ENCODE measurements around the gene INO80D.
"Not testable (repeated sequence)": the region's sequence is repeated elsewhere in the genome, so short reads cannot be mapped to it uniquely, and the experiment has no call there.

Gene INO80D

DNA sequence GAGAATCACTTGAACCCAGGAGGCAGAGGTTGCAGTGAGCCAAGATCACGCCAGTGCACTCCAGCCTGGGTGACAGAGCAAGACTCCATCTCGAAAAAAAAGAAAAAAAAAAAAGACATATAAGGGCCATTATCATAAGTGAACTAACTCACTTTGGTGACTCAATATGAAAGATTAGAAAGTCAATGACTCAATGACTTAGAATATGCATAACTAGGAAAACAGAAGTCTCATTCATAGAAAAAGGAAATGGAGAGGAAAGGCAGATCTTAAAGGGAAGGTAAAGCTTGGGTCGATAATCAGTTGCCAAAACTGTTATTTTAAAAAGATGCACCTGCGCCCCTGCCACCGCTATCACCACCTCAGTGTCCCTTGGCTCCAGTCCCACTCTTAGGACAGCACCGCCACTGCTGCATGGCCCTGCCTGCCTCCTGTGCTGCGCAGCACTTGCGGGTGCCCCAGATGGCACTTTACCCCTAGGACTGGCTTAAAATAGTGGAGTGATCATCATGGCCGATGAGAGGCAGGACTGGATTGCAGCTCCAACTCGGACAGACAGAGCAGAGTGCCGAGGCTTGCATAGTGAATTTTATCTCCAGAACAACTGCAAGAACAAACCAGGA, 54.7 kb downstream of the INO80D start:
- no peaks in the 10 kb centered on the region for H3K27me3 Mint-ChIP-seq
- H3K27ac Mint-ChIP-seq: no peak overlapping the region
- DNase-seq (ENCODE audit: low spot score in 2 of 2) (no peak), ATAC-seq (ENCODE audit: low read depth) (no peak)
- H3K4me1 Mint-ChIP-seq: peaks cover 31% of the 10 kb centered on the region
- peaks cover 66% of the 10 kb centered on the region for H3K36me3 Mint-ChIP-seq
- H3K9me3 Mint-ChIP-seq: peaks cover 4% of the 10 kb centered on the region
- no peak overlapping the region for H3K4me3 Mint-ChIP-seq

DNA sequence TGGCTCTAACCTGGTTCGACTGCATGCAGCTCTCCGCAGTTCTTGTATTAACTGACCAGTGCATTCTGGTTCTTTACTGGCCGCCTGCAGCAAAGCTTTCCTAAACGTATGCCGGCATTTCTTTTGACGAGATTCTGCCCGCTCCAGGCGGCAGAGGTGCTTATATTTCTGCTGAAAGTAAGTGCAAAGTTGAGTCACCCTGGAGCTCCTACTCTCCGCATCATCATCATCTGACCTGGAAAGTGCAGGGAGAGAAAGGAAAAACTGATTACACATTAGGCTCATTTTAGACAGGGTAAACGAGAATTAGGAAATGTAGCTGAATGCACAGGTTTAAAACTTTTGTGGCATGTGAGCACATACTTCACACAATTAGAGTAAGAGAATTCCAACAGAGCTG, 57.9 kb downstream of the INO80D start:
- ATAC-seq (ENCODE audit: low read depth) (no peak), DNase-seq (ENCODE audit: low spot score in 2 of 2) (no peak)
- Mint-ChIP-seq H3K36me3 (peaks cover 43% of the 10 kb centered on the region), H3K9me3 (no peaks in the 10 kb centered on the region), H3K4me3 (no peak overlapping the region), H3K27ac (no peak overlapping the region), H3K4me1 (peaks cover 15% of the 10 kb centered on the region), H3K27me3 (no peaks in the 10 kb centered on the region)

DNA sequence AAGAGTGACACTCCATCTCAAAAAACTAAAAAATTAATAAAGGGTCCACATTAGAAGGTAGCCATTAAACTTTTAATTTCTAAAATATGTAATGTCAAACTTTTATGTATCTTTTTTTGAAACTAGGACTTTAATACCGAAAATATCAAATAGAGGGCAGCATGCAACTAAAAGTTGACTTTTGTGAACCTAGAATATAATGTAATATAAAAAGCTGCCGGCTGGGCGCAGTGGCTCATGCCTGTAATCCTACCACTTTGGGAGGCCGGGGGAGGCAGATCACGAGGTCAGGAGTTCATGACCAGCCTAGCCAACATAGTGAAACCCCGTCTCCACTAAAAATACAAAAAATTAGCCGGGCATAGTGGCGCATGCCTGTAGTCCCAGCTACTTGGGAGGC, 62.8 kb downstream of the INO80D start:
- no peak overlapping the region for H3K4me3 Mint-ChIP-seq
- H3K27ac Mint-ChIP-seq: no peak overlapping the region
- no peaks in the 10 kb centered on the region for H3K27me3 Mint-ChIP-seq
- DNase-seq (ENCODE audit: low spot score in 2 of 2): no peak
- peaks cover 14% of the 10 kb centered on the region for H3K36me3 Mint-ChIP-seq
- no peaks in the 10 kb centered on the region for H3K9me3 Mint-ChIP-seq
- peaks cover 2% of the 10 kb centered on the region for H3K4me1 Mint-ChIP-seq
- ATAC-seq (ENCODE audit: low read depth): no peak

DNA sequence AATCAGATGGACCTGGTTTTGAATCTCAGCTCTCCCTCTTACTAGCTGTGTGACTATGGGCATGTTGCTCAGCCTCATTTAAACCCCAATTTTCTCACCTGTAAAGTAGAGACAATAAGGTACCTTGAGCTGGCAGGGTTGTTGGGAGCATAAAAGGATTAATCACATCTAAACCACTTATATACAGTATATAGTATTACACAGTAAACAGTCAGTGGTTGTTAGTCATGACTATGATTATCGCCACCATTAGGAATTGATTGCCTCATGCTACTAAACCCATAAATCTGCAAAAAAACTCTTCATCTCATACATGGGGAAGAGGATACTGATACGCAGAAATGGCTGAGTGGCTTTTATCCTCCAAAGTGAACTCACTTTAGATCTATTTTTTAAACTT, 65.8 kb downstream of the INO80D start:
- ATAC-seq (ENCODE audit: low read depth) (no peak), DNase-seq (ENCODE audit: low spot score in 2 of 2) (no peak)
- H3K4me3 Mint-ChIP-seq: no peak overlapping the region
- H3K27ac Mint-ChIP-seq: no peak overlapping the region
- H3K9me3 Mint-ChIP-seq: peaks cover 6% of the 10 kb centered on the region
- H3K36me3 Mint-ChIP-seq: peaks cover 28% of the 10 kb centered on the region
- H3K27me3 Mint-ChIP-seq: no peaks in the 10 kb centered on the region
- H3K4me1 Mint-ChIP-seq: no peaks in the 10 kb centered on the region

DNA sequence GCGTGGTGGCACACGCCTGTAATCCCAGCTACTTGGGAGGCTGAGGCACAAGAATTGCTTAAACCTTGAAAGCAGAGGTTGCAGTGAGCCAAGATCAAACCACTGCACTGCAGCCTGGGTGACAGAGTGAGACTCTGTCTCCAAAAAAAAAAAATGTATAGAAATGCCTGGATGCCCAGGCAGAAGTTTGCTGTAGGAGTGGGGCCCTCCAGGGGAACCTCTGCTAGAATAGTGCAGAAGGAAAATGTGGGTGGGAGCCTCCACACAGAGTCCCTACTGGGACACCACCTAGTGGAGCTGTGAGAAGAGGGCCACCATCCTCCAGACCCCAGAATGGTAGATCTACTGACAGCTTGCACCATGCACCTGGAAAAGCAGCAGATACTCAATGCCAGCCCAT, 70.2 kb downstream of the INO80D start:
- not testable (repeated sequence) for H3K4me3 Mint-ChIP-seq; H3K4me1 Mint-ChIP-seq; H3K27me3 Mint-ChIP-seq; ATAC-seq (ENCODE audit: low read depth); H3K9me3 Mint-ChIP-seq; DNase-seq (ENCODE audit: low spot score in 2 of 2); H3K27ac Mint-ChIP-seq
- H3K36me3 Mint-ChIP-seq: peaks cover 47% of the 10 kb centered on the region

DNA sequence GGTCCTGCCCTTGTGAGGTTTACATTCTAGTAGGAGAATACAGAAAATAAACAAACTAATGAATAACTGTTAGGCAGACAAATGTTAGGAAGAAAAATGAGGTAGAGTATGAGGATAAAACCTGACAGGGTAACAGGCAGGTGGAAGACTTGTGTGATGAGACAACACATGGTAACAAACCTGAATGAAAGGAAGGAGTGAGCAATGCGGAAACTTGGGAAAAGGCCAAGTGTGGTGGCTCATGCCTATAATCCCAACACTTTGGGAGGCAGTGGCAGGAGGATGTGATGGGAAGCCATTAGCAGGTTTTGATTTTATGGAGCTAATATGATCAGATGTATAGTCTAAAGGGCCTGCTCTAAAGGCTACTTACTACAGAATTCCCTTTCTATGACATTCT, 74.2 kb downstream of the INO80D start:
- Mint-ChIP-seq H3K36me3 (peaks cover 47% of the 10 kb centered on the region), H3K27ac (no peak overlapping the region), H3K4me1 (no peaks in the 10 kb centered on the region), H3K9me3 (peaks cover 6% of the 10 kb centered on the region), H3K27me3 (no peaks in the 10 kb centered on the region), H3K4me3 (no peak overlapping the region)
- no peak for ATAC-seq (ENCODE audit: low read depth)
- DNase-seq (ENCODE audit: low spot score in 2 of 2): no peak

DNA sequence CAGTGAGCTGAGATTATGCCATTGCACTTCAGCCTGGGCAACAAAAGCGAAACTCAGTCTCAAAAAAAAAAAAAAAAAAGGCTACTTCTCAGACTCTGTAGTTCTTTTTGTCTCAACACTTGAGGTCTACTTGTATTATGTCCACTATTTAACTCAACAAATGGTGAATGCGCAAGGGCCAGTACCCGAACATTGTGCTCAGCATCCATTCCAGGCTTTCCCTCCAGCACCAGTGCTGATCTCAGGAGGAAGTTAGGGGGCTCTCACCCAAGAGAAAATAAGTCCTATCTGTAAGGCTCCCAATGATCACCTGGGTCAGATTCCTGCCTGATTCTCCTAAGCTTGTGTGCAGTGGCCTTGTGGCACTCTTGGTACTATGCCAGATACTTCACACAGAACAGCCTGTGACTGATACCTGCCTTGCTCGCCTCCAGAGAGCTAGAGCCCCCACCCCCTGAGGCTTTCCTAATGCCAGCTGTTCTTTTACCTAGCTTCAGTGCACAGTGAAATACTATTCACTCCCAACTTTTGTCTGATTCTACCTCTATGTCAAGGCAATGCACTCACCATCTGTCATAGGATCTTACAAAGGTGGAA, 74.9 kb downstream of the INO80D start:
- Mint-ChIP-seq H3K27me3 (no peaks in the 10 kb centered on the region), H3K4me3 (no peak overlapping the region), H3K4me1 (no peaks in the 10 kb centered on the region), H3K36me3 (peaks cover 43% of the 10 kb centered on the region), H3K9me3 (no peaks in the 10 kb centered on the region), H3K27ac (no peak overlapping the region)
- ATAC-seq (ENCODE audit: low read depth): no peak
- DNase-seq (ENCODE audit: low spot score in 2 of 2): no peak

DNA sequence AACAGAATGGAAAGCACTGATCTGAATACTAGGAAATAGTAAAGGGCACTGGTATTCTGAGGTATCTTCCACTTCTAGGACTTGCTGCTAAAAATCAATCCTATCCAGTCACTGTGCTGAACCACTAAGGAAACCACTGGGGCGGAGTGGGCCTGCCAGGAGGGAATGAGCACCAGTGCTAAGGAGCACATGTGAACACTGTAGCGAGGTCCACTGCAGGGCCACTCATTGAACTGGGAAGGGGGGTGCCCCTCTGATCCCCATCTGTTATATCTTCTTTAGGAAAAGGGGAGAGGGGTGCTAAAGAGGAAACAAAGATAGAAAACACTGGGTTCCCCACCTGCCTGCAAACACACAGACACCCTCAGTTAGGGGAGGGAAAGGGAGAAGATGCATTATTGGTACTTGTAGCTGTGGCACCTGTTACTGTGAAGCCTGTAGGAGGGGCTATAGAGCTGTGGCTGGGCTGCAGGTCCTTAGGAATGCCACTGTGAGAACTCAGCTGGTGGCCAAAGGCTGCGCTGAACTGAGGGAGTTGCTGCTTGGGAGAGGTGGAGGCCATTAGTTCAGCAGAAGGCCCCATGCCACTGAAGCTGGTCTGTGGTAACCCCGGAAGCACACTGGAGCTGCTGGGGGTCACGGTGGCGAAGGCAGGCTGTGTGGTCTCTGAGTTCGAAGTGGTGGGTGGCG, 81.8 kb downstream of the INO80D start:
- no peaks in the 10 kb centered on the region for H3K9me3 Mint-ChIP-seq
- H3K27ac Mint-ChIP-seq: no peak overlapping the region
- H3K4me3 Mint-ChIP-seq: no peak overlapping the region
- ATAC-seq (ENCODE audit: low read depth) (no peak), DNase-seq (ENCODE audit: low spot score in 2 of 2) (no peak)
- peaks cover 36% of the 10 kb centered on the region for H3K36me3 Mint-ChIP-seq
- no peaks in the 10 kb centered on the region for H3K27me3 Mint-ChIP-seq
- no peaks in the 10 kb centered on the region for H3K4me1 Mint-ChIP-seq

DNA sequence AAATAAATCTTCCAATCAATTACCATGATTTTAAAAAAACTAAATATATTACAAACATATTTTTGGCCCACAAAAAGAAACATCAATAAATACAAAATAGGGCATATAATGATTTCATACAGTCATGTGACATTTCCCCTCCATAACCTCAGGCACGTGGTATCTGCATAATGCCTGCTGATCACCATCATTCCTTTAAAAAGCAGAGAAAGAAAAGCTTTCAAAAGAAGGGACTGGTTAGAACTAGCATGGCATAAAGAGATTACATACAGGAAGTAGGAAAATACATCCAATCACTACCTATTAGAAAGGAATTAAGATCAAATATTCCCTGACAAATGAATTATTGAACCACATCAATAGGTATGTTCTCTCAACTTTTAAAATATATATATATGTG, 83.5 kb downstream of the INO80D start:
- ATAC-seq (ENCODE audit: low read depth): no peak
- Mint-ChIP-seq H3K27ac (no peak overlapping the region), H3K27me3 (no peaks in the 10 kb centered on the region), H3K36me3 (peaks cover 37% of the 10 kb centered on the region), H3K4me3 (no peak overlapping the region), H3K9me3 (no peaks in the 10 kb centered on the region), H3K4me1 (no peaks in the 10 kb centered on the region)
- no peak for DNase-seq (ENCODE audit: low spot score in 2 of 2)

DNA sequence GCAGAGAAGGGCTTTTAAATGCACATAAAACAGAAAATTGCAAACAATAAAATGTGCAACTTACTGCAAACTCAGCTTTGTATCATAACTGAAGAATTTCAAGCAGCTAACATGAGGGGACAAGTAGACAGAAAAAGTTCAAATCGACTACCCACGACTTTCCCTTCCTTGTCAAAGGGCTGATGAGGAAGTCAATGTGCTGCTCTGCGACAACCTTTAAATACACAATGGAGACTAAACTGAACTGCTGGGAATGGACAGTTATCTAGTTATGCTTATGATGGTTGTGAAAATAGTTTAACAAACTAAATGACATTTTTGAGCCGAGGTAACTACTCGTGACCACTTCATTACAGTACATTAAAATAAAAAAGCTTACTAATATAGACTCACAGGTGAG, 84.1 kb downstream of the INO80D start:
- Mint-ChIP-seq H3K36me3 (peaks cover 33% of the 10 kb centered on the region), H3K27ac (no peak overlapping the region), H3K27me3 (no peaks in the 10 kb centered on the region), H3K9me3 (no peaks in the 10 kb centered on the region), H3K4me1 (no peaks in the 10 kb centered on the region), H3K4me3 (no peak overlapping the region)
- no peak for ATAC-seq (ENCODE audit: low read depth)
- DNase-seq (ENCODE audit: low spot score in 2 of 2): no peak

DNA sequence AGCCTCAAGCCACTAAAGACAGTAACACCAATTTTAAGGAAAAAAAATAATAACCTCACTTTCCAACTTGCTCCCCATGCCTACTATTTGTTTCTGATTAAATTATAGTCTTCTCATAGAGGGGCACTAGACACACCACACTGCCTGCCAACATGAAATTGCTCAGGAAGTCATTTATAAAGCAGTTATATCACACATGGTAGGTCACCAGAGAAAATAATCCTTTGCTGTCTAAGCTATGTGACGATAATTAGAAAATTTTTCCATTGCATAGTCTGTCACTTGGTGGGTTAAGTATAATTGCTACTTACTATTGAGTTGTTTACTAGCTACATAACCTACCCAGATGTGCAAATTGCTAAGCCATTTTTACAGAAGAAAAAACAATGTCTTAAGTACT, 85.2 kb downstream of the INO80D start:
- H3K9me3 Mint-ChIP-seq: no peaks in the 10 kb centered on the region
- no peaks in the 10 kb centered on the region for H3K4me1 Mint-ChIP-seq
- no peak overlapping the region for H3K27ac Mint-ChIP-seq
- peaks cover 27% of the 10 kb centered on the region for H3K36me3 Mint-ChIP-seq
- ATAC-seq (ENCODE audit: low read depth) (no peak), DNase-seq (ENCODE audit: low spot score in 2 of 2) (no peak)
- no peak overlapping the region for H3K4me3 Mint-ChIP-seq
- H3K27me3 Mint-ChIP-seq: no peaks in the 10 kb centered on the region

DNA sequence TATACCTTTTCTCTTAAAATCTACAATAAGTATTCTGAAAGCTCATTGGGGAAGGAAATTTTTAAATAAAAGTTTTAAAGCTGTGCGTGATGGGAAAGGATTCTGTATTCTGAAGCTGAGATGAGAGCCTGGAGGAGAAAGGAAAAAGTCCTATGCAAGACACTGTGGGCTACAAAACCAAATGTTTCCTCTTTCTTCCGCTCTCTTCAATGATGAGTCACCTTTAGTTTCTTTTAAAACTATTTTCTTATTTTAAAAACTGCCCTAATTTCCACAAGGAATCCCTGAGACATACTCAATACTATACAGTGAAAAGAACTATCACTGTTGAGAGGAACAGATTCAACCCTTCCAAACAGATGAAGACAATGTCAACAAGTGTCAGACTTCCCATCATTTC, 87.4 kb downstream of the INO80D start:
- no peak overlapping the region for H3K27ac Mint-ChIP-seq
- ATAC-seq (ENCODE audit: low read depth) (no peak), DNase-seq (ENCODE audit: low spot score in 2 of 2) (no peak)
- no peak overlapping the region for H3K4me3 Mint-ChIP-seq
- H3K27me3 Mint-ChIP-seq: no peaks in the 10 kb centered on the region
- no peaks in the 10 kb centered on the region for H3K4me1 Mint-ChIP-seq
- H3K36me3 Mint-ChIP-seq: peaks cover 25% of the 10 kb centered on the region
- no peaks in the 10 kb centered on the region for H3K9me3 Mint-ChIP-seq

DNA sequence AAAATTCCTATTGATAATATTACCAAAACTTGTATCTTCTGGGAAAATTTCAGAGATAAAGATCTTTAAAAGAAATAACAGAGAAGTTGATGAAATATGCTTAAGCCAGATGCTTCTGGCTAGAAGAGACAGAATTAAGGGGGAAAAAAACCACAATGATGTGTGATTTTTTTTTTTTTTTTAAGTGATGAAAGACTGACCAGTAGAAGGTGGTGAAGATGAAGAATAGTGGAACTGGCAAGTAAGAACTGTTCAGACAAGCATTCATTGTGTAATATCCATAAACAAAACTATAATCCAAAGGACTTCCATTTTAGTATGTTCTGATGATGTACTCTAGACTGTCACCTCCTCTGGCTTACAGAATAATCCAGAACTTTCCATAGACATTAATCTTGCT, 89.8 kb downstream of the INO80D start:
- no peaks in the 10 kb centered on the region for H3K27me3 Mint-ChIP-seq
- ATAC-seq (ENCODE audit: low read depth): no peak
- H3K27ac Mint-ChIP-seq: peak overlapping the region; percentile 62
- peaks cover 27% of the 10 kb centered on the region for H3K36me3 Mint-ChIP-seq
- H3K4me1 Mint-ChIP-seq: no peaks in the 10 kb centered on the region
- H3K9me3 Mint-ChIP-seq: no peaks in the 10 kb centered on the region
- no peak overlapping the region for H3K4me3 Mint-ChIP-seq
- no peak for DNase-seq (ENCODE audit: low spot score in 2 of 2)

DNA sequence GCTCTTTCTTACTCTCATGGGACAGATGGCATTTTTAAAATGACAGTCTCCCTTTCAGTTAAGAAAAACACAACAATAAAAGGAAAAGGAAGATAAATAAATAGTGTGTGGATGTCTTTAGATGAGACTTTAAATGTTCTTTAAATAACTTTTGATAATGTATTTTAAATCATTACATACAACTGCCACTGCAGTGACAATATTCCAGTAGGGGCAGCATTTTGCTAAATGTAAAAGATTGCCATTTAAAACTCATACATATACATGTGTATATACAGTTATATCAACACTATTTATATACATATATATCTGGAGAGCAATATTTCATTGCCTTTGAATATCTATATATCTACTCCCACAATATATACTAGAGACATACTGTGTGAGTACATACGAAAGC, 90.7 kb downstream of the INO80D start:
- no peaks in the 10 kb centered on the region for H3K27me3 Mint-ChIP-seq
- H3K9me3 Mint-ChIP-seq: no peaks in the 10 kb centered on the region
- no peak overlapping the region for H3K4me3 Mint-ChIP-seq
- DNase-seq (ENCODE audit: low spot score in 2 of 2) (no peak), ATAC-seq (ENCODE audit: low read depth) (no peak)
- peaks cover 26% of the 10 kb centered on the region for H3K36me3 Mint-ChIP-seq
- H3K27ac Mint-ChIP-seq: no peak overlapping the region
- H3K4me1 Mint-ChIP-seq: no peaks in the 10 kb centered on the region

DNA sequence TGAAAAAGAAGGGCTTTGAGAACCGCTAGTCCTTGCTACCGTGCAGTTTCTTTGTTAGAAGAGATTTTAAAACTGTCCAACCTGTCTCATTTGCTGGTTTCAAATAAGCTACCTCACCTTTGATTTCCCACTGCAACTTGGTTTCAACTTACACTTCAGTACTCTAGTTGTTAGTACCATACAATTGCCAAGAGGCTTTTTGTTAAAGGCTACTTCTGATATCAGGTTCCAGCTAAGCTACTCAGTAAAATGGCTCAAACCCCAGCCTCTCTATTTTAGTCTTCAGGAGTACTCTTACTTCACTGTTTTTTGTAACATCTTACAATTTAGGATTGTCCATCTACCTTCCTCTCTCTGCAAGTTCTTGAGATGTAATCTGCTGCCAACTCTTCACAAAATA, 91.6 kb downstream of the INO80D start:
- Mint-ChIP-seq H3K27me3 (no peaks in the 10 kb centered on the region), H3K4me1 (no peaks in the 10 kb centered on the region), H3K27ac (no peak overlapping the region), H3K4me3 (no peak overlapping the region), H3K36me3 (peaks cover 24% of the 10 kb centered on the region), H3K9me3 (no peaks in the 10 kb centered on the region)
- DNase-seq (ENCODE audit: low spot score in 2 of 2) (no peak), ATAC-seq (ENCODE audit: low read depth) (no peak)

All from memory B cell (primary cell).